ENCODE measurements around the gene MATN3.
"Not testable (repeated sequence)": the region's sequence is repeated elsewhere in the genome, so short reads cannot be mapped to it uniquely, and the experiment has no call there.

MATN3 gene

GRCh38 chr2:20012282-20013125 is at the start of gene MATN3:
TSS of gene MATN3 (minus strand) at chr2:20012668. CDS start at chr2:20012631, 37 bp downstream.
- DNase-seq = no peak

- DNase-seq = no peak
Measured at GRCh38 chr2:20061940-20062339, 49.5 kb upstream of the MATN3 start.

DNA sequence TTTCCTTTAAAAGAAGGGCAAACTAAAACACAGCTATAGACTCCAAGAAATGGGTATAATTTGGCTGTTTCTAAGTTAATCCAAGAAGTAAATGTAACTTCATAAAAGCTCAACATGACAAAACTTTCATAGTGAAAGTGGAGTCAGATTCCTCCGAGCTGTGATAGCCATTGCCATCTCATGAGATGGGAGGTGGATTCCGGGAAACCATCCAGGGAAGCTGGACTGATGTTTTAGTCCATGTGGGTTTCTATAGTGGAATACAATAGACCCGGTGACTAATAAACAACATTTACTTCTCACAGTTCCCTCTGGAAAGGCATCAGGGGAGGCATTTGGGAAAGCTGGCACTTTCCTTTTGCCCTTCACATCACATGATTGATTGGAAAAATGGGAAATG is 49.0 kb upstream of the MATN3 start:
- DNase-seq = no peak

DNA sequence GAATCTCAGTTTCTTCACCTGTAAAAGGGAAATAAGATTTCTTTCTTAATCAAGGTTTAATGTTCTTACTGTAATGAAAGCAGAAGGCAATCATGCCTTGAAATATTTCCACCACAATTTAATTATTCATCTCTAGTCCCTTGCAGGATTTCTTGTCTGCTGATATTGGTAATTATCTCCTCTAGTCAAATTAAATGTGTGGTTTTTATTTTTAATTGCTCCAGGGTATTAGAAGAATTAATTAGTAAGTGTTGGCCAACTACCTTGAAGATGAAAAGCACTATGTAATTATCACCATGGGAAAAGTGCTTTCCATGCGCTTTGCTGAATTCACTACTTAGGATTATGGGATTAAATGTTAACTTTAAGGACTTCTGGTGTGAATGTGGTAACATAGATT is 47.6 kb upstream of the MATN3 start:
- no peak for DNase-seq

GRCh38 chr2:20057268-20057667 is 44.8 kb upstream of the MATN3 start:
- DNase-seq = no peak

DNA sequence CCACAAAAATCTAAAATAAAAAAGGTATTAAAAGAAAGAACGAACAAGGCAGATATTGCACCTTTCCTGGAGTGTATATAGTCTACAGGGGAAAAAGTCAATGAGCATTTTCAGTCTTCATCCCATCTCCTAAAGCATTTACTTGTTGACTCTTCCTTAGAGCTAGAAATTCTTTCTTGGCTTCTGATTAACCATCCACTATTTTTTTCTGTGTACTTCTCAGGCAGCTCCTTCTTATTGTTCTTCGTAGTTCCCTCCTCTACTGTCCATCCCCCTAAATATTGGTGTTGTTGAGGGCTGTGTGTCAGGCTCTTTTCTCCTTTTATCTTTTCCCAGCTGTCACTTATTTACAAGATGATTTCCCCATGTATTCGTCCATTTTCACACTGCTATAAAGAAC is 42.5 kb upstream of the MATN3 start:
- no peak for DNase-seq

DNA sequence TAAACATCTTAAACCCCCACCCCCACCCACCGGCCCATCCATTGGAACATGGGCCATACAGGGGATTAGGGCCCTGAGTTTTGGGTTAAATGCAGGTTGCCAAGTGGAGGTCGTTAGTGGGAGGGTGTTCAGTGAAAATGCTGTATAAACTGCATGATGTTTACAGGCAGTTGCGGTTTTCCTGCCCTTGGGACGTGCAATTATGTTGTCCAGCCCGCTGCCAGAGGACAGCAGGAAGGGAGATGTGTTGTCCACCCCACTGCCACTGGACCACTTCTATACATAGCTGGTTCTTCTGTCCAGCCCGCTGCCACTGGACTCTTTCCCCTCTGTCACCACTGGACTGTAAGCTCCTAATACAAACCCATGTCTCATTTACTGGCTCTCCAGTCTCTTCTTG is 41.7 kb upstream of the MATN3 start:
- no peak for DNase-seq

DNA sequence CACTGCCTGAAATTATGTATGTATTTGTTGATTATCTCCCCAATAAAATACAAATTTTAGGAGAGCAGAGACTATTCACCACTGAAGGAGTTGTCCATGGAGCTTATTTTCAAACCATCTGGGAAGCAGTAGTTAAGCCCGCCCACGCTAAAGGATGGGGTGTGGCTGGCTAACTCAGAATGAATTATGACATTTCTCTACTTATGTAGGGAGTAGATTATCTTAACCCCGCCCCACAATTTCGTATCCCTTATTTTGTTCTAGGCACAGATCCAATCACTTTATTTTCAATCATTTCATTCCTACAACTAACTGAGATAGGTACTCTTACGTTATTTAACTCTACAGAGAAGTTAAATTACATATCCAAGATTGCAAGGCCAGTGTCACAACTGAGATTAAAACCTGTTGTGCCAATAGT is 40.4 kb upstream of the MATN3 start:
- DNase-seq = no peak

- DNase-seq = no peak
Measured at GRCh38 chr2:20052229-20052851, 39.9 kb upstream of the MATN3 start.

DNA sequence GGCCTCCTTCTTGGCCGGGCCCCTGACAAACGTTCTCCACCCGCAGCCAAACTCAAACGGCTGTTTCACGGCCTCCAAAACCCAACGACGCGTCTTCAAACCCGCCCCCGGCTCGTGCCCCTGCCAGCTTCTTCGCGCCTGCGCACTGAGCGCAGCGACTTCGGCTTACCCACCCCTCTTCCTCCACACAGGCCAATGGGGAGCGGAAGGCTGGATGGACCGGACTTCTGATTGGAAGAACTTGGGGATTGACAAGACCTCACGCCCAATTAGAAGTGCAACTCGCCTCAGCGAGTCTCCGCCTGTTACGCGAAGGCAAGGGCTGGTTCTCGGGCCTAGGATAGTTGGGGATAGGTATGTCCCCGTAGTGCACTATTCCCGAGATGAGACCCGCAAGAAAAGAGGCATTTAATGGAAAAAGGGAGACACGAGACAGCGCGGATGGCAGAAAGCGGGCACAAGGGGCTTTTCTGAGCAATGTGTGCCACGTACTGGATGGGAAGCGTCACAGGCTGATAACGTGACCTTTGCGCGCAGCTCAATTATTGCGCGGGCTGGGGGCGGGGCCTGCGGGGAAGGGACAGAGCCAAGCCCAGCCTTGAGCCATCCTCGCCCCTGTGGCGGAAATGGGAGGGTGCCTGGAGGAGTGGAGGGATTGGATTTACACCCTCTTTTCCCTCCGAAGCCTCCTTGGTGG is 39.2 kb upstream of the MATN3 start, which contains the start of gene LAPTM4A:
TSS of gene LAPTM4A (minus strand) at position 97 of the 697 bp plus-strand sequence. CDS start 108 bp downstream, outside the sequence.
- DNase-seq = peak; percentile 99

GRCh38 chr2:20050646-20051531 is 38.4 kb upstream of the MATN3 start:
- peak; percentile 26 for DNase-seq

- DNase-seq = peak; percentile 55
Measured at GRCh38 chr2:20050104-20050645, 37.7 kb upstream of the MATN3 start.

GRCh38 chr2:20049637-20050036 is 37.2 kb upstream of the MATN3 start:
- DNase-seq = no peak

GRCh38 chr2:20048488-20049448 is 36.3 kb upstream of the MATN3 start:
- DNase-seq = no peak

DNA sequence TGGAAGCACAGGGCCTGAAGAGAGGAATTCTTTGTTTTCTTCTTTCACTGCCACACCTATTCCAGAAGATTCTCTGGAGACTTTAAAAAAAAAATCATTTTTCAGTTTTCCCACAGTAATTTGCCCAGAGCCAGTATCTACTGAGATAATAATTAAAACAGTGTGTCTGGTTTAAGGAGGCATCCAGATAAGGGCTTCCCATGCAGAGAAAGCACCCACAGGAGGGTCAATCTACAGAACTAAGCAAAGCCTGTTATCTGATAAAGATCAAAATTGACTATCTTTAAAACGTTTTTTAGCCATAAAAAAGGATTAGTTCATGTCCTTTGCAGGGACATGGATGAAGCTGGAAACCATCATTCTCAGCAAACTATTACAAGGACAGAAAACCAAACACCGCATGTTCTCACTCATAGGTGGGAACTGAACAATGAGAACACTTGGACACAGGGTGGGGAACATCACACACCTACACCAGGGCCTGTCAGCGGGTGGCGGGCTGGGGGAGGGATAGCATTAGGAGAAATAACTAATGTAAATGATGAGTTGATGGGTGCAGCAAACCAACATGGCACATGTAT is 33.3 kb upstream of the MATN3 start:
- DNase-seq = not testable (repeated sequence)

DNA sequence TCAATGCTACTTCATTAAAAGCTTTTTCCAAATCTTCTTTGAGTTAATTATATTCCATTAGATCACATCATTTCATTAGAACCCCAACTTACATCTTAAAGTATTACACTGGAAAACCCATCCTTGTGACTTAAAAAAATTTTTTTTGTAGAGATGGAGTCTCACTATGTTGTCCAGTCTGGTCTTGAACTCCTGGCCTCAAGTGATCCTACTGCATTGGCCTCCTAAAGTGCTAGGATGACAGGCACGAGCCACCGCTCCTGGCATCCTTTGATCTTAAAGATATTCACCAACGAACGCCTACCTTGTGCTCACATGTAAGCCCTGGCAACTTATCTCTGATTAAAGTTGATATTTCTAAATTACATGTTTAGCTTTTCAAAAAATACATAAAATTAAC is 32.3 kb upstream of the MATN3 start:
- DNase-seq = no peak

DNA sequence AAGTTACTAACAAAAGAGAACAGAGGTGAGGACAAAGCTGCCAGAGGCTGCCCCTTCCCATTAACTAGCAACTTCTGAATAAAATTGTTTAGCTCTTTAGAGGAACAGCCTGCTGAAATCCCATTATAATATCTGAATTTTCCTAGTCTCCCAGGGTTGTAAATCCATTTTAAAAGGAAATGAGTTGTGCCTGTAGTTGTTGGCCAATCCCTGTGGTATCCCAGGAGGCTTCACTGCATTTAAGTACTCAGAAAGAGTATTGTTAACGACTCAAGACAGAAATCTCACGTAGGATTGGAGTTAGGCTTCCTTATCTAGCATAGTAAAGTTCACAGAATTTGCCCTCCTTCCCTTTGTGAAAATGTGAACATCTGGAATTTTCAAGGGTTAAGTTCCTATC is 30.1 kb upstream of the MATN3 start:
- no peak for DNase-seq

- no peak for DNase-seq
Measured at GRCh38 chr2:20040489-20041172, 28.2 kb upstream of the MATN3 start.

- no peak for DNase-seq
Measured at GRCh38 chr2:20037660-20038059, 25.2 kb upstream of the MATN3 start.

Data from CD4-positive, alpha-beta T cell treated with Interleukin-21 for 1 hour (primary cell).